GF-D8 (cell line): Measurements from ENCODE around the gene EIF4E2.
"Not testable (repeated sequence)": the region's sequence is repeated elsewhere in the genome, so short reads cannot be mapped to it uniquely, and the experiment has no call there.

ENCODE experiments used
- DNase-seq: peaks from one replicate; lab custom pipeline; 2025; lab: John Stamatoyannopoulos, UW

EIF4E2 gene

GRCh38 chr2:232569541-232569940, 19.1 kb downstream of the EIF4E2 start:
- no peak for DNase-seq

- not testable (repeated sequence) for DNase-seq
Observed at GRCh38 chr2:232570481-232570880, 20.0 kb downstream of the EIF4E2 start.

- DNase-seq = no peak
Observed at GRCh38 chr2:232571026-232571474, 20.6 kb downstream of the EIF4E2 start.

- no peak for DNase-seq
Observed at GRCh38 chr2:232573042-232573441, 22.6 kb downstream of the EIF4E2 start.

- DNase-seq = no peak
Observed at GRCh38 chr2:232573771-232574435, 23.4 kb downstream of the EIF4E2 start.

- no peak for DNase-seq
Observed at GRCh38 chr2:232574674-232575403, 24.4 kb downstream of the EIF4E2 start.

- no peak for DNase-seq
Observed at GRCh38 chr2:232575404-232575746, 24.9 kb downstream of the EIF4E2 start.

GRCh38 chr2:232576995-232577394, 26.5 kb downstream of the EIF4E2 start:
- no peak for DNase-seq

- DNase-seq = no peak
Observed at GRCh38 chr2:232577841-232578240, 27.4 kb downstream of the EIF4E2 start.

GRCh38 chr2:232578626-232579025, 28.1 kb downstream of the EIF4E2 start:
- DNase-seq = no peak

- no peak for DNase-seq
Observed at GRCh38 chr2:232580648-232580981, 30.1 kb downstream of the EIF4E2 start.

- DNase-seq = no peak
Observed at GRCh38 chr2:232581725-232582124, 31.2 kb downstream of the EIF4E2 start.

- DNase-seq = no peak
Observed at GRCh38 chr2:232584238-232584637, 33.7 kb downstream of the EIF4E2 start.

GRCh38 chr2:232586943-232587505, 36.5 kb downstream of the EIF4E2 start:
- no peak for DNase-seq

- DNase-seq = no peak
Observed at GRCh38 chr2:232587512-232587911, 37.0 kb downstream of the EIF4E2 start.

- DNase-seq = no peak
Observed at GRCh38 chr2:232588031-232588430, 37.5 kb downstream of the EIF4E2 start.

- no peak for DNase-seq
Observed at GRCh38 chr2:232588680-232589585, 38.4 kb downstream of the EIF4E2 start.

- no peak for DNase-seq
Observed at GRCh38 chr2:232592772-232593395, 42.4 kb downstream of the EIF4E2 start.

- DNase-seq = no peak
Observed at GRCh38 chr2:232593982-232594381, 43.5 kb downstream of the EIF4E2 start.

GRCh38 chr2:232597362-232598079, 47.0 kb downstream of the EIF4E2 start:
- DNase-seq = no peak

GRCh38 chr2:232598293-232598692, 47.8 kb downstream of the EIF4E2 start:
- no peak for DNase-seq
